ENCODE measurements around the gene NCOA7.
"Not testable (repeated sequence)": the region's sequence is repeated elsewhere in the genome, so short reads cannot be mapped to it uniquely, and the experiment has no call there.

NCOA7 gene

GRCh38 chr6:125918681-125919566 is 128.2 kb downstream of the NCOA7 start:
- peak; percentile 58 for DNase-seq (ENCODE audit: low read depth)

GRCh38 chr6:125919618-125920017 is 128.9 kb downstream of the NCOA7 start:
- DNase-seq (ENCODE audit: low read depth): no peak

- no peak for DNase-seq (ENCODE audit: low read depth)
Measured at GRCh38 chr6:125922322-125922860, 131.6 kb downstream of the NCOA7 start.

DNA sequence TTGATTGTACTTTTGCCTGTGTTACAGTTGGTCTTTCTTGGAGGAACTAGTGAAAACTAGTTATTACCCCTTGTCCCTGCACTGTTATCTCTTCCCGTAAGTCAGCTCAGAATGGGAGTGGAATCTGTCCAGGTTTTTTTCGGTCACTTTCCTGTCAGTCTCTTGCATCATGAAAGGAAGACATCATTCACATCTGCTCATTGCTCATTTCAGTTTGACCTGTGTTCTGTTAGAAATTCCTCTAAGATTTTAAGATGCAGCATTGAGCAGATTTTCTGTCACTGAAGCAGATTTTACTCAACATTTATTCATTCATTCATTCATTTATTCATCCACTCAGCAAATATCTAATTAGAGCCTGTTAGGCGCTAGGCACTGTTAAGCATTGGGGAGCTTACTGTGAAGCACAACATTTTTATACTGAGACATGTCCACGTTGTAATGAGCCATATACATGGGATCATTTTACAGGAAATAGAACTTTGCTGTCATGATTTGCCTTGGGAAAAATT is 132.7 kb downstream of the NCOA7 start:
- DNase-seq (ENCODE audit: low read depth): no peak

- DNase-seq (ENCODE audit: low read depth): no peak
Measured at GRCh38 chr6:125924169-125924568, 133.4 kb downstream of the NCOA7 start.

DNA sequence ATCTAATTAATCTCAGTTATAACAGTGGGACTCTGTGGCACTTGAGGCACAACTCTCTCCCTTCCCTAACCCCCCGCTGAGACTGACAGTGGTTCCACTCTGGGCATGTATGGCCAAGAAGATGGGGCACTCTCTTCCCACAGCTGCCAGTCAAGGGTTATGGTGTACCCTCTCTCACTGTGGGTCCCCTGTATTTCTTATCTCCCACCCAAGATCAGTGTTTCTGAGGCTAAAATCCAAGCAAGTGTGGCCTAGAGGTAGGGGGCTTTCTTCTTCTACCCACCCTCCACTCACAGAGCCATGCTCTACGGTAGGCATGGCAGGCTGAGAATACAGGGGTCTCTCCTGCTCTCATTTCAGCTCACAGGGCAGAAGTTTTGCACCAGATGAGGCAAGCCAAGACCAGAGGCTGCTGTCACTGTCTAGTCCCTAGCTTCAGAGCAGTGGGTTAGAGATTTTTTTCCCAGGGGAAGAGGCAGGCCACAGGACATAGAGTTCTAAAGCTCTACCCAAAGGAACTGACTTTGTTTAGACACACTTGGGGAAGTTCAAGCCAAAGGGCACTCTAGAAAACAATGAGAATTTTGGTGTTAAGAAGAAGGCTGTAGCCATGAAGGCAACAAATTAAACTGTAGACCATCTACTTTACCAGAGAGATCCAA is 134.1 kb downstream of the NCOA7 start:
- DNase-seq (ENCODE audit: low read depth): no peak

- no peak for DNase-seq (ENCODE audit: low read depth)
Measured at GRCh38 chr6:125926711-125927110, 136.0 kb downstream of the NCOA7 start.

- DNase-seq (ENCODE audit: low read depth): no peak
Measured at GRCh38 chr6:125927761-125928160, 137.0 kb downstream of the NCOA7 start.

GRCh38 chr6:125930765-125931418 is 140.1 kb downstream of the NCOA7 start:
- DNase-seq (ENCODE audit: low read depth): peak; percentile 31

GRCh38 chr6:125931733-125932450 is 141.1 kb downstream of the NCOA7 start:
- DNase-seq (ENCODE audit: low read depth): no peak

DNA sequence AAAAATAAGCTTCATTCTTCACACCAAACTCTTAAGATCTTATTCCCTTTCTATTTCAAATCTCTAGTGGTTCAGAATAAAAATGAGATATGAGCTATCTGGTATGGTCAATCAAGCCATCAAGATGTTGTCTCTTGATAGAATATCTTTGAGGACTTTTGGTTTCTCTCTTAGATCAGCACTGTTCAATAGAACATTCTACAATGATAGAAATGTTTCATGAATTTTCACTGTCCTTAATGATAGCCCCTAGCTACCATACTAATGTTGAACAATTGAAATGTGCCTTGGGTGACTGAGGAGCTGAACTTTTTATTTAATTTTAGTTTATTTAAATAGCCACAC is 141.7 kb downstream of the NCOA7 start:
- no peak for DNase-seq (ENCODE audit: low read depth)

GRCh38 chr6:125935520-125935919 is 144.8 kb downstream of the NCOA7 start:
- not testable (repeated sequence) for DNase-seq (ENCODE audit: low read depth)

- no peak for DNase-seq (ENCODE audit: low read depth)
Measured at GRCh38 chr6:125939026-125939425, 148.3 kb downstream of the NCOA7 start.

DNA sequence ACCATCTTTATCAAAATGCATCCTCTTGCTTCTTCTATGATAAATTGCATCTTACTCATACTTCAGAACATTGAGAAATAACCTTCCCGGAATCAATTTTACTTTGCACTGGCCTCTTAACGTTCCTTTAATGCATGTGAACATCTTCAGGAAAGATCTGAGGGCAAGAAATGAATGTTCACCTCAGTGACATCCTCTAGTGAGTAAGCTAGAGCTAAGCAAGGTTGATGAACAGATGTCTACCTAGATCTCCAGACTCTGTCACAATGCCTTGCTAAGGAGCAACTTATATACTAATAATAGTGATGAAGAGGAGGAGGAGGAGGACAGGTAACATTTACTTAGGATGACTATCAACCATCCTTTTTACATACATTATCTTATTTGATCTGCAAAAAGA is 149.0 kb downstream of the NCOA7 start:
- DNase-seq (ENCODE audit: low read depth): no peak

DNA sequence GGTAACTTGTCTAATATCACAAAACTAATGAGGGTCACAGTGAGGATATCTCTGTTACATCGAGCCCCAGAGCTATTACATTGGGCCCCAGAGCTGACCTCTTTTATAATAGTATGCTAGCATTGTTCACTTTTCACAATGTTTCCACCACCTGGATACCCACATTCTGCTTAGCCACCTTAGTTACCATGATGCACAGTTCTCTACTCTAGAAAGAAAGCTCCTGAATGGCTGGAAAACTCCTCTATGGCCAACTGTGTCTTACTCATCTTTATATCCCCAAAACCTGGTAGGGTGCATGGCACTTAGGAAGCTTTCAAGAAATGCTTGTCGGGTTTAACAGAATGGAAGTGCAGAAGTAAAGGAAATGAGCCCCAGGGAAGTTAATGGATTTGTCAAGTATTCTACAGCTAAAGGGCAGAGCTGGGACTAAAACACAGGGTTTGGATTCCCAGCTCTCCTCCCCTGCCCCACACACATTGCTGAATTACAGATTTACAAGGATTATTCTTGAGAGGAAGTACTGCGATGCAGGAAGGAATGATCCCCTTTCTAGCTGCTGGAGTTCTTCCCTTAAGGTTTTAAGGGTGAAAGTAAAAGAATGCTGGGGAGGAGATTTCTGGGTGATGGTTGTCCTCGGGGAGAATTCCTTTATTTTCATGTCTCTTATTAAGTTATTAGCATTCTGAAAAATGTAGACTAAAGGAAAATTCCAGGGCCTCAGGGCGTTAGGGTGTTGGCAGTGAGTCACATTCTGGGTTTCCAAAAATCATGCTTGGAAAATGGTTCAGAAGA is 149.7 kb downstream of the NCOA7 start:
- DNase-seq (ENCODE audit: low read depth): no peak

GRCh38 chr6:125942672-125943527 is 152.1 kb downstream of the NCOA7 start:
- no peak for DNase-seq (ENCODE audit: low read depth)

GRCh38 chr6:125943528-125944433 is 153.0 kb downstream of the NCOA7 start:
- no peak for DNase-seq (ENCODE audit: low read depth)

DNA sequence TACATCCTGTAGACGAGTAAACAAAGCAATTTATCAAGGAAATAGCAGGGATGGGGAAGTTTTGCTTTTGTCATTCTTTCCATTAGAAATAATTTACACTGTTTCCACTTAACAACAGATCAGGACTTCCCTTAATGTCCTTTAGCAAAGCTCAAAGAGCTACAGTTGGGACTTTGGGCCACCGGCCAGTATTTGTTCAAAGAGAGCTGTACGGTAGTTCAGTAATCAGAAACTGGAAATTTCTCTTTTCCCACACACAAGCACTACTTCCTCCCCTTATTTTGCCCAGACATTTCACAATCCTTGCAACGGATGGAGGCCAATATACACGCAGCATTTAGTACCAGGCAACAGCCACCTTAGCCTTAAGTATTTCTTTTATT is 153.7 kb downstream of the NCOA7 start:
- DNase-seq (ENCODE audit: low read depth): no peak

GRCh38 chr6:125944896-125945295 is 154.1 kb downstream of the NCOA7 start:
- DNase-seq (ENCODE audit: low read depth): no peak
